OCI-LY7 (cell line): ENCODE measurements around the gene ELF2. TPM values are rescaled to one million over a fixed set of nuclear protein-coding genes. Genes with fewer than 3 reads are reported as not detected.
A peak's percentile ranks its signal among the peaks of the same experiment; 100 is the strongest.

Experiments used
- BruUV-seq: library from RNA; stranded (reverse); fragments of 400-500 nt; replicated peaks from 2 replicates; lab custom pipeline; 2021; lab: Mats Ljungman, UMichigan
- CTCF ChIA-PET: fragments of 300-600 bp; sonication (Branson Sonifier 250); formaldehyde crosslinking; loops from one replicate; lab custom pipeline; 2022; ENCODE audit warnings: antibody characterized with exemption; ENCODE audit not compliant: unreplicated experiment; lab: Charles Lee
- POLR2A ChIA-PET: fragments of 300-600 bp; sonication (Branson Sonifier 250); formaldehyde crosslinking; loops from one replicate; lab custom pipeline; 2022; ENCODE audit warnings: antibody characterized with exemption; lab: Charles Lee
- DNase-seq: peaks from one replicate; pipeline ENCODE4 v3.0.0-alpha.2; 2015; ENCODE audit warnings: low spot score
- H2AFZ ChIP-seq: fragments of 200-600 bp; sonication (generic), shearing (Covaris generic); 2 replicates; pipeline ENCODE4 v1.6.1; 2014; ENCODE audit warnings: mild to moderate bottlenecking, antibody characterized with exemption, low read length, moderate library complexity
- H3K27ac ChIP-seq: fragments of 200-600 bp; sonication (generic); 2 replicates; pipeline ENCODE4 v1.5.1; 2014; ENCODE audit warnings: mixed run types, low read depth, mild to moderate bottlenecking, moderate library complexity, low read length, inconsistent platforms; ENCODE audit not compliant: poor library complexity, severe bottlenecking
- H3K36me3 ChIP-seq: fragments of 200-600 bp; sonication (generic); 2 replicates; pipeline ENCODE4 v1.6.1; 2014; ENCODE audit warnings: mild to moderate bottlenecking, antibody characterized with exemption, low read length, moderate library complexity, mixed read lengths; ENCODE audit not compliant: insufficient read depth
- H3K4me1 ChIP-seq: fragments of 200-600 bp; sonication (generic); 2 replicates; pipeline ENCODE4 v1.5.1; 2014; ENCODE audit warnings: mild to moderate bottlenecking, low read length; ENCODE audit not compliant: insufficient read depth, poor library complexity, severe bottlenecking
- H3K4me2 ChIP-seq: fragments of 200-600 bp; sonication (generic); 2 replicates; pipeline ENCODE4 v1.6.1; 2014; ENCODE audit warnings: mild to moderate bottlenecking, low read length
- H3K4me3 ChIP-seq: fragments of 200-600 bp; sonication (generic); 2 replicates; pipeline ENCODE4 v1.5.1; 2014; ENCODE audit warnings: mild to moderate bottlenecking, low read depth, low read length; ENCODE audit not compliant: poor library complexity, severe bottlenecking
- H3K79me2 ChIP-seq: fragments of 200-600 bp; sonication (generic); 2 replicates; pipeline ENCODE4 v1.6.1; 2016; ENCODE audit warnings: low read depth, mild to moderate bottlenecking, low read length, moderate library complexity, mixed read lengths; ENCODE audit not compliant: insufficient read depth
- H3K9me2 ChIP-seq: fragments of 200-600 bp; sonication (generic); 2 replicates; pipeline ENCODE4 v1.6.1; 2016; ENCODE audit warnings: mild to moderate bottlenecking, low read length, mixed read lengths; ENCODE audit not compliant: insufficient read depth
- H3K9me3 ChIP-seq: fragments of 200-600 bp; sonication (generic); 2 replicates; pipeline ENCODE4 v1.6.1; 2014; ENCODE audit warnings: mild to moderate bottlenecking, mixed run types, low read length, mixed read lengths
- H4K20me1 ChIP-seq: fragments of 200-600 bp; sonication (generic); 2 replicates; pipeline ENCODE4 v1.6.1; 2014; ENCODE audit warnings: mild to moderate bottlenecking, antibody characterized with exemption, low read length, moderate library complexity, mixed read lengths; ENCODE audit not compliant: insufficient read depth
- CTCF ChIP-seq: fragments of 200-600 bp; sonication (generic); conservative IDR thresholded peaks from 2 replicates; pipeline ENCODE4 v1.5.1; 2014; ENCODE audit warnings: mild to moderate bottlenecking, antibody characterized with exemption, low read length, moderate library complexity, mixed read lengths
- EZH2phosphoT487 ChIP-seq: fragments of 200-600 bp; sonication (generic); IDR thresholded peaks from 2 replicates; pipeline ENCODE4 v1.6.1; 2018; ENCODE audit warnings: low read depth, borderline replicate concordance, mild to moderate bottlenecking, mixed run types, antibody characterized with exemption, low read length, moderate library complexity, mixed read lengths
- intact Hi-C: fragments of 100-400 bp; cut with micrococcal nuclease; formaldehyde crosslinking; loops from one replicate; pipeline ENCODE4 v1.10.0; 2022; ENCODE audit not compliant: unreplicated experiment
- total RNA-seq, 2 experiments: library from RNA; depleted of rRNA in 1 of 2; stranded (reverse); fragments of >200 nt in 1 of 2; shearing (Covaris generic) in 1 of 2; gene quantifications; 2 replicates each; pipeline ENCODE4 v1.2.3, GENCODE V29; 2014 to 2022

ELF2 gene
- total RNA-seq, 2 experiments from 2014 or later, result 49.6 to 57.0 TPM

- intact Hi-C loops, result no loop called here
- Histone ChIP-seq H2AFZ (0 out of 2 replicates have a peak overlapping the region, but pooled peaks have one; percentile 45), H3K4me2 (no peak overlapping the region), H3K36me3 (no peaks in the 10 kb centered on the region), H3K4me3 (no peak overlapping the region), H3K9me2 (no peaks in the 10 kb centered on the region), H3K27ac (no peak overlapping the region), H3K9me3 (no peaks in the 10 kb centered on the region), H3K79me2 (no peaks in the 10 kb centered on the region), H3K4me1 (peaks cover 17% of the 10 kb centered on the region), H4K20me1 (no peaks in the 10 kb centered on the region)
- no peak for DNase-seq
- ChIA-PET POLR2A (interaction anchor here (0.6 to 0.7 kb wide), 3 partner anchors 13 to 183 kb away, joined by 3 to 7 read pairs (median 3); no protein-coding TSS in a partner anchor), CTCF (no interaction called here)
- no TSS peak for BruUV-seq
- no peak for TF ChIP-seq CTCF
- TF ChIP-seq EZH2phosphoT487, result no peak
Measured at GRCh38 chr4:139207873-139208403, 30.9 kb upstream of the ELF2 start.

- no peaks in the 10 kb centered on the region for H4K20me1 ChIP-seq
- no peaks in the 10 kb centered on the region for H3K9me2 ChIP-seq
- ChIA-PET POLR2A (no interaction called here), CTCF (no interaction called here)
- no peak overlapping the region for H3K4me2 ChIP-seq
- H3K79me2 ChIP-seq, result no peaks in the 10 kb centered on the region
- intact Hi-C loops, result no loop called here
- H3K9me3 ChIP-seq, result no peaks in the 10 kb centered on the region
- no peak overlapping the region for H3K27ac ChIP-seq
- H2AFZ ChIP-seq, result 0 out of 2 replicates have a peak overlapping the region, but pooled peaks have one; percentile 45
- H3K4me3 ChIP-seq, result no peak overlapping the region
- BruUV-seq, result no TSS peak
- DNase-seq, result no peak
- H3K4me1 ChIP-seq, result peaks cover 12% of the 10 kb centered on the region
- H3K36me3 ChIP-seq, result no peaks in the 10 kb centered on the region
- TF ChIP-seq EZH2phosphoT487 (no peak), CTCF (no peak)
Measured at GRCh38 chr4:139207247-139207646, 30.2 kb upstream of the ELF2 start.

GRCh38 chr4:139202991-139203390 is 26.0 kb upstream of the ELF2 start:
- Histone ChIP-seq H3K79me2 (no peaks in the 10 kb centered on the region), H2AFZ (no peak overlapping the region), H3K4me1 (no peaks in the 10 kb centered on the region), H3K4me3 (no peak overlapping the region), H3K4me2 (no peak overlapping the region), H3K9me2 (no peaks in the 10 kb centered on the region), H3K27ac (no peak overlapping the region), H4K20me1 (no peaks in the 10 kb centered on the region), H3K36me3 (no peaks in the 10 kb centered on the region), H3K9me3 (no peaks in the 10 kb centered on the region)
- DNase-seq, result no peak
- POLR2A ChIA-PET, result no interaction called here
- intact Hi-C loops, result no loop called here
- CTCF ChIA-PET, result interaction anchor here (0.6 kb wide), 1 partner anchor 14 kb away, joined by 3 read pairs; no protein-coding TSS in a partner anchor
- TF ChIP-seq EZH2phosphoT487, result no peak
- TF ChIP-seq CTCF, result no peak
- no TSS peak for BruUV-seq
